Osteoblast (primary cell): ENCODE results near the gene VASH2. TPM values are rescaled to one million over a fixed set of nuclear protein-coding genes. Genes with fewer than 3 reads are reported as not detected.
A peak's percentile ranks its signal among the peaks of the same experiment; 100 is the strongest.

ENCODE experiments used
- DNase-seq: peaks from one replicate; pipeline ENCODE4 v3.0.0; 2011; ENCODE audit warnings: low spot score, mixed read lengths; ENCODE audit not compliant: insufficient read length; ENCODE audit errors: missing footprints
- H2AFZ ChIP-seq: 2 replicates; pipeline ENCODE4 v1.6.0; 2011; ENCODE audit warnings: mild to moderate bottlenecking, low read length
- H3K27ac ChIP-seq: 2 replicates; pipeline ENCODE4 v1.5.1; 2011; ENCODE audit warnings: mild to moderate bottlenecking, low read depth, low read length, moderate library complexity
- H3K27me3 ChIP-seq: 2 replicates; pipeline ENCODE4 v1.6.0; 2012; ENCODE audit warnings: mild to moderate bottlenecking, control low read depth, inconsistent platforms, low read length, moderate library complexity; ENCODE audit not compliant: insufficient read depth
- H3K36me3 ChIP-seq: 2 replicates; pipeline ENCODE4 v1.5.1; 2011; ENCODE audit warnings: mild to moderate bottlenecking, low read length, control low read depth, moderate library complexity; ENCODE audit not compliant: insufficient read depth
- H3K4me1 ChIP-seq: 2 replicates; pipeline ENCODE4 v1.5.1; 2011; ENCODE audit warnings: mild to moderate bottlenecking, low read length, control low read depth, moderate library complexity; ENCODE audit not compliant: insufficient read depth
- H3K4me2 ChIP-seq: 2 replicates; pipeline ENCODE4 v1.6.0; 2011; ENCODE audit warnings: mild to moderate bottlenecking, low read length; ENCODE audit not compliant: insufficient read depth
- H3K4me3 ChIP-seq: fragments of 200-600 bp; sonication (generic); 3 replicates; pipeline ENCODE4 v1.5.1; 2012; ENCODE audit warnings: mild to moderate bottlenecking, low read length, inconsistent platforms; ENCODE audit not compliant: insufficient read depth
- H3K79me2 ChIP-seq: 2 replicates; pipeline ENCODE4 v1.6.0; 2012; ENCODE audit warnings: mild to moderate bottlenecking, low read length, control low read depth, inconsistent platforms; ENCODE audit not compliant: insufficient read depth
- H3K9me3 ChIP-seq: 2 replicates; pipeline ENCODE4 v1.5.1; 2011; ENCODE audit warnings: low read depth, low read length, control low read depth
- H4K20me1 ChIP-seq: 2 replicates; pipeline ENCODE4 v1.6.0; 2012; ENCODE audit warnings: mild to moderate bottlenecking, low read length, control low read depth; ENCODE audit not compliant: insufficient read depth
- total RNA-seq: library from RNA; depleted of rRNA; stranded (reverse); fragments of >200 nt; gene quantifications from 2 replicates; pipeline ENCODE4 v1.2.3, GENCODE V29; 2012
- TF ChIP-seq, protein P1 (sequence below): IDR thresholded peaks from 2 replicates; pipeline ENCODE4 v1.5.1; 2011; ENCODE audit warnings: mild to moderate bottlenecking, low read depth, low read length, moderate library complexity; ENCODE audit errors: extremely low read depth

Gene VASH2
- total RNA-seq, 1 donor = 1.1 TPM

DNA sequence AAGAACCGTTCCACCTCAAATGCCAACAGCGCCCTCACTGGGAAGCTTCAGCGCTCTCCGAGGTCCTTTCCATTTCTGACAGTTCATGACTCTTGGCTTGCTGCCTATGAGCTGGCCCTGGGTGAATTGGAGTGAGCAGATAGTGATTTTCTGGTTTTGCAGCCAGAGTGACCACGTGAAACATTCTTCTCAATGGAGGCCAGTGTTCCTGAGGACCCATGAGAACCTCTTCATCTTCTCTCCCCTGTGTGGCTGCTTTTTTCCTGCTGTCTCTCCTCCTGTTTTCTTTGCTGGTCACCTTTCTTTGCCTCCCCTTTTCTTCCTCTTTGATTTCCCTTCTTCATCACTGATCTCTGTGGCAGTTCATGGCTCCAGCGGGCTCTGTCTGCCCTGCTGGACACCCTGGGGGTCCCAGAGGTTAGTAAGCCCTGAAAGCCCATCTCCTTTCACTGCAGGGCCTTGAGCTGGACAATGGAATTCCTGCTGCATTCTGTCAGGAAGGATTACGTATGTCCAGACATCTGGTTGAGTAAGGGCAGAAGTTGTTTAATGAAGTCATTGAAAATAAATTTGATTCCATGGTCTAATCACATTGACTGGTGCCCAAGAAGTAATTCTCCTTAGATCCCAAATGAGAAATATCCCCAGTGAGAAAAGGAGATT is 29.9 kb downstream of the VASH2 start:
- Histone ChIP-seq H3K9me3 (no peaks in the 10 kb centered on the region), H2AFZ (no peak overlapping the region), H3K27ac (no peak overlapping the region), H3K36me3 (no peaks in the 10 kb centered on the region), H3K4me2 (no peak overlapping the region), H3K4me1 (peaks cover 3% of the 10 kb centered on the region), H3K4me3 (no peak overlapping the region), H3K79me2 (no peaks in the 10 kb centered on the region), H4K20me1 (no peaks in the 10 kb centered on the region), H3K27me3 (no peaks in the 10 kb centered on the region)
- TF ChIP-seq, protein P1, sequence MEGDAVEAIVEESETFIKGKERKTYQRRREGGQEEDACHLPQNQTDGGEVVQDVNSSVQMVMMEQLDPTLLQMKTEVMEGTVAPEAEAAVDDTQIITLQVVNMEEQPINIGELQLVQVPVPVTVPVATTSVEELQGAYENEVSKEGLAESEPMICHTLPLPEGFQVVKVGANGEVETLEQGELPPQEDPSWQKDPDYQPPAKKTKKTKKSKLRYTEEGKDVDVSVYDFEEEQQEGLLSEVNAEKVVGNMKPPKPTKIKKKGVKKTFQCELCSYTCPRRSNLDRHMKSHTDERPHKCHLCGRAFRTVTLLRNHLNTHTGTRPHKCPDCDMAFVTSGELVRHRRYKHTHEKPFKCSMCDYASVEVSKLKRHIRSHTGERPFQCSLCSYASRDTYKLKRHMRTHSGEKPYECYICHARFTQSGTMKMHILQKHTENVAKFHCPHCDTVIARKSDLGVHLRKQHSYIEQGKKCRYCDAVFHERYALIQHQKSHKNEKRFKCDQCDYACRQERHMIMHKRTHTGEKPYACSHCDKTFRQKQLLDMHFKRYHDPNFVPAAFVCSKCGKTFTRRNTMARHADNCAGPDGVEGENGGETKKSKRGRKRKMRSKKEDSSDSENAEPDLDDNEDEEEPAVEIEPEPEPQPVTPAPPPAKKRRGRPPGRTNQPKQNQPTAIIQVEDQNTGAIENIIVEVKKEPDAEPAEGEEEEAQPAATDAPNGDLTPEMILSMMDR = peak; percentile 7
- DNase-seq = no peak

DNA sequence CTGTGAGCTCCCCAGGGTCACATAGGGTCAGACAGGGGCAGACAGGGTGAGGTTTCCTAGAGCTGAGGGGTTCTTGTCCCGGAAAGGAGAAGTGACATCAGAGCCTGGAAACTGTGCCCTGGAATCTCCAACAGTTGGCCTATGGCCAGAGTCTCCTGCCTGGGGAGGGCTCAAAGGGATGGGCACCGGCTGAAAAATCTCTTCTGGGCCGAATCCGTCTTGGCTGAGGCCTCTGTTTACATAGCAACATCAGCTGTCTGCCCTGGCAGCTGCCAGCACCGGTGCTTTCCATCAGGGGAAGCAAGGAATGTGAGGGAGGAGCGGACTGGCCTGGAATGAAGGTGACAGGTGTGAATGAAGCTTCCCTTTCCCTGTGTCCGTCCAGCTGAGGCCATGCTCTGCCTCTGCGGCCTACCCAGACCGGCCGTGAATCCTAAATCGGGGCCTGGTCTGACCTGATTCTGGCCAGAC is 30.7 kb downstream of the VASH2 start:
- Histone ChIP-seq H2AFZ (no peak overlapping the region), H3K36me3 (no peaks in the 10 kb centered on the region), H3K27ac (no peak overlapping the region)

DNA sequence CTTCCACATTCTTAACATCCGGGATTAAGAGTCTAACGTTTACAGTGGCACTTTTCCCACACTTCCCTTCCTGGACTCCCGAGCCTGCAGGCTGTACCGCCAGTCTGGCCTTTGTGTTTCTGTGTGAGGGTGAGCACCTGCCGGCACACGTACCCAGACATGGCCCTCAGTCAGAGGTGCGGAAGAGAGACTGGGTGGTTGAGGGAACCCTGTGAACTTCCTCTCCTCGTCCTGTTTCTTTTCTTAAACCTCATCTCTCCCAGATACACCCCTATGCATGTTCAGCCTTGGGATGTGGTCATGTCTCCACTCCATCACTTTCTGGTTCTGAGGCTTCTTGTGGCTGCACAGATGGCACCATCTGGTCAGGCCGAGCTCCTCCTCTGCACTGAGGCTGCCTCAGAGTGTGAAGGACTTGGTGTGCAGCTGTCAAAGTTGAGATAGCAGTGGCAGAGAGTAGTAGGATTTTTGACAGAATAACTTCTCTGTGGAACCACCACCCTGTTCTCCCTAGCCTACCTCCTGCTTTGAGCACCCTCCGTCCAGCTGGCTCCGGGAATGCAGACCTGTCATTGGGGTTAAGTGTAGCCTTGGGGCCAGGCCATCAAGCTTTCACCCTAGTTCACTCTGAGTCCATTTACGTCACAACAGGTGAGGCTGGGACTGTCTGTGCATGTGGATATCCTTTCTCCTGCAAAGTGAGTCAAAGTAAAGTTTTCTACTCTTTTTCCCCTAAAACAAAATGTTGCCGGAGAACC is 31.4 kb downstream of the VASH2 start:
- Histone ChIP-seq H3K9me3 (no peaks in the 10 kb centered on the region), H3K27me3 (no peaks in the 10 kb centered on the region), H3K4me3 (no peak overlapping the region), H3K27ac (no peak overlapping the region), H4K20me1 (no peaks in the 10 kb centered on the region), H3K36me3 (no peaks in the 10 kb centered on the region), H2AFZ (no peak overlapping the region), H3K4me1 (peaks cover 3% of the 10 kb centered on the region), H3K4me2 (no peak overlapping the region), H3K79me2 (no peaks in the 10 kb centered on the region)
- DNase-seq = no peak
- TF ChIP-seq, protein P1 = no peak

More for the DNA sequence above, 30.7 kb downstream of the VASH2 start:
- TF ChIP-seq, protein P1 = no peak
- no peak for DNase-seq
- Histone ChIP-seq H3K27me3 (no peaks in the 10 kb centered on the region), H3K4me2 (no peak overlapping the region), H4K20me1 (no peaks in the 10 kb centered on the region), H3K9me3 (no peaks in the 10 kb centered on the region), H3K4me1 (peaks cover 3% of the 10 kb centered on the region), H3K4me3 (no peak overlapping the region), H3K79me2 (no peaks in the 10 kb centered on the region)
